Mesendoderm (in vitro differentiated cells): ENCODE measurements around the gene CNGA1.

ENCODE experiments used
- DNase-seq: peaks from one replicate; pipeline ENCODE4 v3.0.0; 2013
- H2AK5ac ChIP-seq: 2 replicates; pipeline ENCODE4 v1.6.1; 2013; ENCODE audit warnings: low read length, inconsistent platforms
- H2BK120ac ChIP-seq: 2 replicates; pipeline ENCODE4 v1.6.1; 2013; ENCODE audit warnings: low read depth, mild to moderate bottlenecking, low read length, moderate library complexity, mixed read lengths
- H2BK15ac ChIP-seq: replicated peaks from 2 replicates; pipeline ENCODE4 v1.6.1; 2013; ENCODE audit warnings: low read depth, mild to moderate bottlenecking, moderate library complexity
- H2BK5ac ChIP-seq: 2 replicates; pipeline ENCODE4 v1.6.1; 2013; ENCODE audit warnings: low read length, inconsistent platforms
- H3K18ac ChIP-seq: 2 replicates; pipeline ENCODE4 v1.6.1; 2013; ENCODE audit warnings: mild to moderate bottlenecking, low read length, mixed read lengths
- H3K23ac ChIP-seq: one replicate; pipeline ENCODE4 v1.6.1; 2013; ENCODE audit warnings: low read length
- H3K27ac ChIP-seq: 2 replicates; pipeline ENCODE4 v1.5.1; 2013; ENCODE audit warnings: low read depth, mild to moderate bottlenecking, inconsistent platforms, low read length, moderate library complexity
- H3K27me3 ChIP-seq: 2 replicates; pipeline ENCODE4 v1.6.1; 2013; ENCODE audit warnings: low read length, control low read depth, mild to moderate bottlenecking, inconsistent platforms; ENCODE audit not compliant: insufficient read depth, poor library complexity
- H3K36me3 ChIP-seq: 2 replicates; pipeline ENCODE4 v1.6.1; 2013; ENCODE audit warnings: low read length, inconsistent platforms; ENCODE audit not compliant: control insufficient read depth, insufficient read depth
- H3K4ac ChIP-seq: one replicate; pipeline ENCODE4 v1.6.1; 2013; ENCODE audit warnings: low read depth, mild to moderate bottlenecking, low read length, moderate library complexity
- H3K4me1 ChIP-seq: 2 replicates; pipeline ENCODE4 v1.6.1; 2013; ENCODE audit warnings: low read depth, low read length, inconsistent platforms; ENCODE audit not compliant: control insufficient read depth
- H3K4me2 ChIP-seq: 2 replicates; pipeline ENCODE4 v1.6.1; 2013; ENCODE audit warnings: low read length
- H3K4me3 ChIP-seq: 2 replicates; pipeline ENCODE4 v1.5.1; 2013; ENCODE audit warnings: mild to moderate bottlenecking, low read length
- H3K56ac ChIP-seq: one replicate; pipeline ENCODE4 v1.6.1; 2013; ENCODE audit warnings: low read length
- H3K79me1 ChIP-seq: 2 replicates; pipeline ENCODE4 v1.6.1; 2013; ENCODE audit warnings: low read length, inconsistent platforms
- H3K79me2 ChIP-seq: 2 replicates; pipeline ENCODE4 v1.6.1; 2013; ENCODE audit warnings: mild to moderate bottlenecking, low read length; ENCODE audit not compliant: control insufficient read depth, insufficient read depth
- H3K9ac ChIP-seq: 2 replicates; pipeline ENCODE4 v1.6.1; 2013; ENCODE audit warnings: low read length, inconsistent platforms
- H4K5ac ChIP-seq: one replicate; pipeline ENCODE4 v1.6.1; 2013; ENCODE audit warnings: low read length
- H4K8ac ChIP-seq: one replicate; pipeline ENCODE4 v1.6.1; 2013; ENCODE audit warnings: low read depth, mild to moderate bottlenecking, control low read depth, low read length, moderate library complexity
- WGBS: extraction: QIAGEN DNeasy Blood & Tissue Kit; methylation state at CpG from one replicate; pipeline ENCODE4 v1.1.7; 2013; ENCODE audit warnings: low lambda C conversion rate, missing lambda C conversion rate; ENCODE audit not compliant: insufficient coverage; ENCODE audit errors: extremely low coverage; 5-methylcytosine and 5-hydroxymethylcytosine counted together

CNGA1 gene

DNA sequence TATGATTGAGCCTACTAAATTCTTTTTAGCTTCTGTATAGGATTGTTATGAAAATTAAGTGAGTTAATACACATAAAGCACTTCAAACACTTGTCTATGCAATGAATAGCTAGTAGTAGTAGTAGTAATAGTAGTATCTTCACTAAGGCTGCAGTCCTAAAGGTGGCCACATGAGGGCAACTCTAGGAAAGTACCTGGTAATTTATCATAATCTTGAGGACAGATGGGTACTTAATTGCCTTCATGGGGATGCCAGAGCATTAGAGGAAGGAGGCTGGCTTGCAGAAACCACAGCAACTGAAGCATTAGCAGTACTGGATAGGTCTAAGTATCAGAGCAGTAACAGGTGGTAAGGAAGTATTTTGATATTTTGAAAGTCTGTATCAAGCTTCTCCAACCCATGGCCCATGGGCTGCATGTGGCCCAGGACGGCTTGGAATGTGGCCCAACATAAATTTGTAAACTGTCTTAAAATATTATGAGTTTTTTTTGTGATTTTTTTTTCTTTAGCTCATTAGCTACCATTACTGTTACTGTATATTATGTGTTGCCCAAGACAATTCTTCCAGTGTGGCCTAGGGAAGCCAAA is 17.4 kb upstream of the CNGA1 start:
- Histone ChIP-seq H2BK15ac (no peak overlapping the region), H3K4ac (no peak overlapping the region), H3K4me2 (no peak overlapping the region), H2AK5ac (no peak overlapping the region), H3K27me3 (no peaks in the 10 kb centered on the region), H3K36me3 (no peaks in the 10 kb centered on the region), H2BK120ac (no peak overlapping the region), H3K18ac (peak overlapping the region; percentile 51), H3K4me3 (no peak overlapping the region), H2BK5ac (no peak overlapping the region), H3K79me2 (no peaks in the 10 kb centered on the region), H3K79me1 (no peaks in the 10 kb centered on the region), H3K9ac (no peak overlapping the region), H3K27ac (no peak overlapping the region), H3K23ac (no peak overlapping the region), H3K4me1 (no peaks in the 10 kb centered on the region), H3K56ac (no peak overlapping the region), H4K5ac (no peak overlapping the region), H4K8ac (no peak overlapping the region)
- no CpG with 5 or more reads among the region's 1 CpG for WGBS
- peak; percentile 67 for DNase-seq

DNA sequence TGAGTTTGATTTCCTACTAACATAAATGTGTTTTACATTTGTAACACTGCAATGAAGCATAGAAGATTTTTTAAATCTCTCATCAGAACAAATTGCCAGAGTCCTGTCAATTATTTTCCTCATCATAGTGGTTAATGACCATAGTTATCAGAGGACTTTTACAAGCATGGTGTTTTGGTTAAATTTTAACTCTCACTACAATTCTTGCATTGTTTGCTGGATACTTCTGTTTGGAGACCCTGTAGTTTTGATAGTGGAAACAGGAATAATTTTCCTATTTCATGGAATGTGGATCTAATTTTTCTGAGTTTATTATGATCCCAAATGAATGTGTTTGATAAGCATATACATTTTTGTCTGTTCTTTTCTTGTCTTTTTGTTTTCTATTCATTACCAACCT is 16.9 kb upstream of the CNGA1 start:
- H3K27me3 ChIP-seq = no peaks in the 10 kb centered on the region
- no peak overlapping the region for H2BK120ac ChIP-seq
- H4K5ac ChIP-seq = no peak overlapping the region
- H3K79me1 ChIP-seq = no peaks in the 10 kb centered on the region
- H3K56ac ChIP-seq = no peak overlapping the region
- no peak overlapping the region for H2BK15ac ChIP-seq
- no peak overlapping the region for H3K4me2 ChIP-seq
- no peak overlapping the region for H2BK5ac ChIP-seq
- no peak overlapping the region for H4K8ac ChIP-seq
- no peak overlapping the region for H3K4me3 ChIP-seq
- H3K9ac ChIP-seq = no peak overlapping the region
- no peak overlapping the region for H3K4ac ChIP-seq
- no peak overlapping the region for H3K18ac ChIP-seq
- H3K23ac ChIP-seq = no peak overlapping the region
- H3K36me3 ChIP-seq = no peaks in the 10 kb centered on the region
- no peak overlapping the region for H2AK5ac ChIP-seq
- no peaks in the 10 kb centered on the region for H3K79me2 ChIP-seq
- H3K4me1 ChIP-seq = no peaks in the 10 kb centered on the region
- no peak for DNase-seq
- no peak overlapping the region for H3K27ac ChIP-seq

DNA sequence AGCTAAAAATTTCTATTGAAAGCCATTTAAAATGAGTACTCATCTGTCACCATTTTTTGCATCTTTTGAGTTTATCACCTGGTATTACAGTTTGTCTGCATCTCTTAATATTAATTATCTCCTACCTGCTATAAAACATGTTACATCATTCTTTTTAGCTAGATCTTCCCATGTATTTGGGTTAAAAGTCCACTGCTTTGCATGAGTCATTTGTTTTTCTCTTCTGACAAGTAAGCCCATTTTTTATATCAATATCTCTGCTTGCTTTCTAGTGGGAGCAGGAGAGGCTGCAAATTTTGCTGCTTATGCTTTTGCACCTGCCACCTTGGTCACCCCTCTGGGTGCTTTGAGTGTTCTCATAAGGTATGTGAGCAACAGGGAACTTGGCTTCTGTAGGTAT is 16.2 kb upstream of the CNGA1 start:
- Histone ChIP-seq H3K36me3 (no peaks in the 10 kb centered on the region), H3K4me1 (no peaks in the 10 kb centered on the region), H3K9ac (no peak overlapping the region), H3K23ac (no peak overlapping the region), H3K4me2 (no peak overlapping the region), H3K56ac (no peak overlapping the region), H4K5ac (no peak overlapping the region), H3K79me1 (no peaks in the 10 kb centered on the region), H2BK5ac (no peak overlapping the region), H3K4me3 (no peak overlapping the region), H3K18ac (no peak overlapping the region), H2BK120ac (peak overlapping the region; percentile 28), H3K27me3 (no peaks in the 10 kb centered on the region), H3K79me2 (no peaks in the 10 kb centered on the region), H2BK15ac (no peak overlapping the region), H2AK5ac (no peak overlapping the region), H3K27ac (no peak overlapping the region), H3K4ac (no peak overlapping the region), H4K8ac (no peak overlapping the region)
- no peak for DNase-seq

DNA sequence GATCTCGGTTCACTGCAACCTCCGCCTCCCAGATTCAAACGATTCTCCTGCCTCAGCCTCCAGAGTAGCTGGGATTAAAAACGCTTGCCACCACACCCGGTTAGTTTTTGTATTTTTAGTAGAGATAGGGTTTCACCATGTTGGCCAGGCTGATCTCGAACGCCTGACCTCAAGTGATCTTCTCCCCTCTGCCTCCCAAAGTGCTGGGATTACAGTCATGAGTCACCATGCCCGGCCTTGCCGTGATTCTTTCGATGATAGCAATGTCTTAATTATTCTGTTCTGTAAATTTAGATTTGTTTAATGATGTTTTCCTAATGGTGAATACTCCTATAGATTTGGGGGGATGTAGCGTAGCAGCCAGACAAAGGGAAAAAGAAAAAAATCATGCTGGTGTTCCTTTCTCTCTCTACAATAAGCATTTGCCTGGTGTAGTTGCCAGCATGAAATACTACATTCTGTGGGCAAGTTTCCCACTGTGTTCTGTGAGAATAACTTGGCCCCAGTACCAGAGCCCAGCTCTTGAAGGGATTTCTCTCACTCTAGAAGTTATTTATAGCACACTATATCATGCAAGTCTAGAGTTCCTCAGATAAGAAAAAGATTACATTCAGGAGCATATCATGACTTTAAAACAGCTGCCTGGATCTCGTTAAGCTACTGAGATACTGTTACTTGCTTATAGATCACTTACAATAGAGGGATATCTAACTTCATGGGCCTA is 15.5 kb upstream of the CNGA1 start:
- H3K27ac ChIP-seq = peak overlapping the region; percentile 73

DNA sequence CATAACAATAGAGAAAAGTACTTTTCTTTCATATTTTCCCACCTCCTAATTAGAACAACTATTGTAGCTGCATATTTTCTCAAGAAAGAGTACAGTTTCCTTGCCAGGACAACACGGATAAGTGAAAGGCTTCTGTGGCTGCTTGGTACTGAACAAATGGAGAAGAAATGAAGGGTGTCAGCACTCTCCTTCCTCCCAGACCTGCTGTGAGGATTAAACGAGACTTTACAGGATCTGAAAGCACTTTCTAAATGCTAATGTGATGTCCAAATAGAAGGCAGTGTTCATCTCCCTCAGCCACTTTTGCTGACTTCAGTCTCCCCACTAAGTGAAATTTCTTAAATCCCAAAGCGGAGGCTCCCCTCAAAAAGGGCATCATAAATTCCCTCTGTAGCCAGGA is 14.0 kb upstream of the CNGA1 start:
- no peak overlapping the region for H2BK5ac ChIP-seq
- no peaks in the 10 kb centered on the region for H3K79me1 ChIP-seq
- H2BK15ac ChIP-seq = no peak overlapping the region
- no peak overlapping the region for H3K18ac ChIP-seq
- no peak overlapping the region for H3K4me2 ChIP-seq
- no peak overlapping the region for H3K4me3 ChIP-seq
- H2BK120ac ChIP-seq = no peak overlapping the region
- no peaks in the 10 kb centered on the region for H3K36me3 ChIP-seq
- H3K4ac ChIP-seq = no peak overlapping the region
- no peak overlapping the region for H3K23ac ChIP-seq
- H3K9ac ChIP-seq = no peak overlapping the region
- H4K8ac ChIP-seq = no peak overlapping the region
- no peak overlapping the region for H4K5ac ChIP-seq
- H2AK5ac ChIP-seq = no peak overlapping the region
- H3K27me3 ChIP-seq = no peaks in the 10 kb centered on the region
- no peak overlapping the region for H3K56ac ChIP-seq
- H3K27ac ChIP-seq = no peak overlapping the region
- DNase-seq = no peak
- no peaks in the 10 kb centered on the region for H3K79me2 ChIP-seq
- WGBS = no CpG with 5 or more reads among the region's 3 CpGs
- no peaks in the 10 kb centered on the region for H3K4me1 ChIP-seq

More for the DNA sequence above, 15.5 kb upstream of the CNGA1 start:
- Histone ChIP-seq H3K56ac (no peak overlapping the region), H3K4ac (no peak overlapping the region), H3K9ac (no peak overlapping the region), H2BK15ac (no peak overlapping the region), H4K8ac (no peak overlapping the region), H3K4me1 (no peaks in the 10 kb centered on the region), H3K18ac (no peak overlapping the region), H3K27me3 (no peaks in the 10 kb centered on the region), H2BK120ac (no peak overlapping the region), H3K4me2 (no peak overlapping the region), H3K4me3 (no peak overlapping the region), H2BK5ac (no peak overlapping the region), H3K23ac (no peak overlapping the region), H3K36me3 (no peaks in the 10 kb centered on the region), H2AK5ac (no peak overlapping the region), H3K79me1 (no peaks in the 10 kb centered on the region), H3K79me2 (no peaks in the 10 kb centered on the region), H4K5ac (no peak overlapping the region)
- peak; percentile 78 for DNase-seq
- no CpG with 5 or more reads among the region's 12 CpGs for WGBS

DNA sequence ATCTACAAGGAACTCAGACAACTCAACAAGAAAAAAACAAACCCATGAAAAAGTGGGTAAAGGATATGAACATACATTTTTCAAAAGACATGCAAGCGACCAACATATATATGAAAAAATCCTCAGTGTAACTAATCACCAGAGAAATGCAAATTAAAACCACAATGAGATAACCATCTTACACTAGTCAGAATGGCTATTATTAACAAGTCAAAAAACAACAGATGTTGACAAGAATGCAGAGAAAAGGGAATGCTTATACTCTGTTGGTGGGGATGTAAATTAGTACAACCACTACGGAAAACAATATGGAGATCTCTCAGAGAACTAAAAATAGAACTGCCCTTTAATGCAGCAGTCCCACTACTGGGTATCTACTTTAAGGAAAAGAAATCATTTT is 12.2 kb upstream of the CNGA1 start:
- Histone ChIP-seq H3K4ac (no peak overlapping the region), H2AK5ac (no peak overlapping the region), H2BK15ac (no peak overlapping the region), H3K4me1 (no peaks in the 10 kb centered on the region), H3K4me2 (no peak overlapping the region), H2BK5ac (no peak overlapping the region), H3K79me1 (no peaks in the 10 kb centered on the region), H3K23ac (no peak overlapping the region), H3K79me2 (no peaks in the 10 kb centered on the region), H3K36me3 (no peaks in the 10 kb centered on the region), H3K27me3 (no peaks in the 10 kb centered on the region), H3K4me3 (no peak overlapping the region), H2BK120ac (no peak overlapping the region), H3K27ac (no peak overlapping the region), H4K8ac (no peak overlapping the region), H3K9ac (no peak overlapping the region), H4K5ac (no peak overlapping the region), H3K56ac (no peak overlapping the region), H3K18ac (no peak overlapping the region)
- WGBS = no CpG with 5 or more reads among the region's 2 CpGs
- no peak for DNase-seq
